K562 (cell line): ENCODE results near the gene RGS12. TPM values are rescaled to one million over a fixed set of nuclear protein-coding genes. Genes with fewer than 3 reads are reported as not detected.

Experiments
- ATAC-seq: fragments of 200-7000 bp; cut with Tn5 transposase; 3 replicates; pipeline ENCODE4 v1.9.1; 2020; ENCODE audit warnings: moderate library complexity
- BruUV-seq: library from RNA; stranded (reverse); fragments of 400-500 nt; replicated peaks from 2 replicates; lab custom pipeline; 2021; lab: Mats Ljungman, UMichigan
- CTCF ChIA-PET: fragments of 300-600 bp; formaldehyde crosslinking; extraction: SDS; loops from one replicate; lab custom pipeline; 2021; ENCODE audit warnings: low intra/inter-chr PET ratio; lab: Yijun Ruan, JAX
- POLR2A ChIA-PET: fragments of 300-600, 350-650 bp; sonication (Branson Sonifier 250); formaldehyde crosslinking; extraction: SDS; loops from one replicate; lab custom pipeline; 2021; ENCODE audit warnings: antibody characterized with exemption, inconsistent platforms; lab: Yijun Ruan, JAX
- DNase-seq, 4 experiments: peaks; one replicate each; pipeline versions ENCODE4 v3.0.0 to v3.0.0-alpha.2; 2011 to 2018; ENCODE audit warnings: low spot score in 3 of 4, mixed read lengths in 3 of 4; ENCODE audit errors: extremely low read depth in 1 of 4
- FAIRE-seq: peaks from 2 replicates; lab custom pipeline; 2011; peaks lifted over from hg19 to GRCh38; lab: Jason Lieb, UNC
- H2AFZ ChIP-seq: 2 replicates; pipeline ENCODE4 v1.6.0; 2011; ENCODE audit warnings: low read depth, low read length, control low read depth, inconsistent platforms
- H3K27ac ChIP-seq: fragments of 200-600 bp; 3 replicates; pipeline ENCODE4 v1.8.0; 2011; ENCODE audit warnings: low read depth, mild to moderate bottlenecking, control low read depth, inconsistent platforms, low read length, moderate library complexity, mixed read lengths; ENCODE audit errors: extremely low read depth
- H3K27me3 ChIP-seq, 2 experiments: fragments of 300-600 bp in 1 of 2; 2 replicates in 1 of 2; 3 replicates in 1 of 2; pipeline versions ENCODE4 v1.6.0 to v1.8.0; 2011; ENCODE audit warnings: inconsistent platforms in 2 of 2, low read length in 2 of 2, mild to moderate bottlenecking in 1 of 2, mixed read lengths in 1 of 2, moderate library complexity in 1 of 2; ENCODE audit not compliant: control insufficient read depth in 2 of 2, insufficient read depth in 2 of 2
- H3K36me3 ChIP-seq: fragments of 300-600 bp; 3 replicates; pipeline ENCODE4 v1.8.0; 2011; ENCODE audit warnings: mild to moderate bottlenecking, low read length, inconsistent platforms; ENCODE audit not compliant: control insufficient read depth, insufficient read depth
- H3K4me1 ChIP-seq, 2 experiments: fragments of 200-600 bp in 1 of 2; replicated peaks in 1 of 2; 2 replicates in 1 of 2; 3 replicates in 1 of 2; pipeline versions ENCODE4 v1.5.1 to v1.8.0; 2011; ENCODE audit warnings: inconsistent platforms in 2 of 2, low read length in 2 of 2, mild to moderate bottlenecking in 1 of 2, mixed read lengths in 1 of 2, moderate library complexity in 1 of 2; ENCODE audit not compliant: control insufficient read depth in 2 of 2, insufficient read depth in 2 of 2
- H3K4me2 ChIP-seq: 2 replicates; pipeline ENCODE4 v1.6.1; 2011; ENCODE audit warnings: low read length, control low read depth, inconsistent platforms, mixed read lengths; ENCODE audit not compliant: insufficient read depth
- H3K4me3 ChIP-seq: fragments of 200-600 bp; sonication (generic), shearing (Covaris generic); 2 replicates; pipeline ENCODE4 v1.5.1; 2016; ENCODE audit warnings: control low read depth, inconsistent platforms
- H3K79me2 ChIP-seq: fragments of 200-600 bp; 3 replicates; pipeline ENCODE4 v1.8.0; 2011; ENCODE audit warnings: low read length, inconsistent platforms; ENCODE audit not compliant: control insufficient read depth, insufficient read depth
- H3K9ac ChIP-seq, 2 experiments: 2 replicates each; pipeline versions ENCODE4 v1.6.0 to v1.6.1; 2011; ENCODE audit warnings: low read depth in 2 of 2, low read length in 2 of 2, control low read depth in 1 of 2, inconsistent platforms in 1 of 2, mild to moderate bottlenecking in 1 of 2, mixed read lengths in 1 of 2; ENCODE audit not compliant: insufficient read depth in 1 of 2
- H3K9me1 ChIP-seq: one replicate; pipeline ENCODE4 v1.6.0; 2011; ENCODE audit warnings: inconsistent platforms, mild to moderate bottlenecking, low read length, moderate library complexity; ENCODE audit not compliant: control insufficient read depth, insufficient read depth
- H3K9me3 ChIP-seq: replicated peaks from 2 replicates; pipeline ENCODE4 v1.5.1; 2011; ENCODE audit warnings: low read depth, low read length, inconsistent platforms; ENCODE audit not compliant: control insufficient read depth, insufficient read depth
- H4K20me1 ChIP-seq: replicated peaks from 2 replicates; pipeline ENCODE4 v1.6.1; 2011; ENCODE audit warnings: low read length, inconsistent platforms, mixed read lengths; ENCODE audit not compliant: control insufficient read depth, insufficient read depth
- GTF2B ChIP-seq: IDR thresholded peaks from 2 replicates; pipeline ENCODE4 v1.6.1; 2011; ENCODE audit not compliant: insufficient read length; ENCODE audit errors: extremely low read depth
- HIVEP1 ChIP-seq: fragments of 250-450 bp; sonication (Bioruptor Pico); IDR thresholded peaks from 2 replicates; pipeline ENCODE4 v1.4.0; 2020; ENCODE audit warnings: mild to moderate bottlenecking
- XRCC4 ChIP-seq: IDR thresholded peaks from one replicate; pipeline ENCODE4 v1.6.1; 2011; ENCODE audit not compliant: insufficient read depth, insufficient read length; ENCODE audit errors: extremely low read depth
- ZNF695 ChIP-seq: fragments of 450-650 bp; formaldehyde crosslinking; IDR thresholded peaks from 2 replicates; pipeline ENCODE4 v1.4.0; 2020; ENCODE audit warnings: mild to moderate bottlenecking, moderate library complexity
- WGBS: fragments of 100-300 bp; shearing (Covaris generic); methylation state at CpG from one replicate; pipeline ENCODE4 v1.1.6; 2016; ENCODE audit warnings: low coverage, mixed read lengths; ENCODE audit not compliant: insufficient coverage; ENCODE audit errors: missing lambda C conversion rate; 5-methylcytosine and 5-hydroxymethylcytosine counted together
- in situ Hi-C: fragments of 300-500 bp; cut with MboI; formaldehyde crosslinking; loops from 4 replicates; pipeline ENCODE4 v1.15.0; 2018; ENCODE audit warnings: inconsistent platforms, mixed read lengths
- intact Hi-C: fragments of 100-400 bp; cut with micrococcal nuclease; formaldehyde crosslinking; loops from 2 replicates; pipeline ENCODE4 v1.14.2; 2022
- polyA plus RNA-seq, 8 experiments: library from polyadenylated mRNA; depleted of rRNA in 4 of 8; stranded (reverse) in 5 of 8; unstranded in 3 of 8; fragments of >200 nt; fragmentation: Nextera tagmentation in 2 of 8; fragmentation: Illumina TruSeq in 1 of 8; extraction: Ambion mirVana in 2 of 8; extraction: Trizol in 1 of 8; gene quantifications; 2 replicates each; pipeline versions ENCODE4 v1.2.1 to v1.2.3, GENCODE V29; 2011 to 2014; ENCODE audit warnings: inconsistent platforms in 1 of 8, missing spikeins in 1 of 8
- total RNA-seq, 7 experiments: library from RNA; depleted of rRNA in 6 of 7; stranded (reverse); fragments of >200 nt in 6 of 7; fragmentation: Illumina TruSeq in 2 of 7; extraction: Trizol in 2 of 7; gene quantifications; 2 replicates each; pipeline versions ENCODE4 v1.2.1 to v1.2.3, GENCODE V29; 2011 to 2021; ENCODE audit warnings: low replicate concordance in 1 of 7

RGS12 gene
- total and polyA plus RNA-seq, 9 of the 15 experiments (the other 6 are each of a cell fraction or from before 2014, with no cell fraction given) = 0.30 to 8.8 (median 5.5) TPM

GRCh38 chr4:3323071-3323481 is 30.3 kb downstream of the RGS12 start:
- BruUV-seq = no TSS peak

More at GRCh38 chr4:3323071-3323481, 30.3 kb downstream of the RGS12 start:
- H3K79me2 ChIP-seq = no peaks in the 10 kb centered on the region
- in situ Hi-C loops = no loop called here
- no peaks in the 10 kb centered on the region for H3K9me1 ChIP-seq
- H3K4me2 ChIP-seq = no peak overlapping the region
- FAIRE-seq (no peak), DNase-seq (no peak), ATAC-seq (no peak)
- H4K20me1 ChIP-seq = no peaks in the 10 kb centered on the region; the same call in 1 of the 2 replicates
- 83% methylated on average over 21 of the region's 21 CpGs for WGBS
- no peaks in the 10 kb centered on the region for H3K9me3 ChIP-seq
- H3K36me3 ChIP-seq = no peaks in the 10 kb centered on the region
- no peak overlapping the region for H2AFZ ChIP-seq
- ChIA-PET POLR2A (no interaction called here), CTCF (interaction anchor here (2.0 kb wide), 1 partner anchor 129 kb away, joined by 6 read pairs; no protein-coding TSS in a partner anchor)
- H3K9ac ChIP-seq = no peak overlapping the region
- no peak for TF ChIP-seq ZNF695 (CRISPR knock-in tag)
- TF ChIP-seq HIVEP1 (CRISPR knock-in tag) = no peak
- TF ChIP-seq GTF2B = no peak
- TF ChIP-seq XRCC4 = no peak
- peaks cover 0 to 22% of the 10 kb centered on the region in 2 experiments; a peak in 2 of 5 replicates for H3K4me1 ChIP-seq
- no peak overlapping the region for H3K27ac ChIP-seq
- intact Hi-C loops = loop anchor here (10.0 kb wide), 2 partner anchors 128 to 218 kb away; no protein-coding TSS in a partner anchor
- no peaks in the 10 kb centered on the region for H3K27me3 ChIP-seq
- no peak overlapping the region for H3K4me3 ChIP-seq
